ENCODE measurements around the gene EVX1.

The EVX1 gene

DNA sequence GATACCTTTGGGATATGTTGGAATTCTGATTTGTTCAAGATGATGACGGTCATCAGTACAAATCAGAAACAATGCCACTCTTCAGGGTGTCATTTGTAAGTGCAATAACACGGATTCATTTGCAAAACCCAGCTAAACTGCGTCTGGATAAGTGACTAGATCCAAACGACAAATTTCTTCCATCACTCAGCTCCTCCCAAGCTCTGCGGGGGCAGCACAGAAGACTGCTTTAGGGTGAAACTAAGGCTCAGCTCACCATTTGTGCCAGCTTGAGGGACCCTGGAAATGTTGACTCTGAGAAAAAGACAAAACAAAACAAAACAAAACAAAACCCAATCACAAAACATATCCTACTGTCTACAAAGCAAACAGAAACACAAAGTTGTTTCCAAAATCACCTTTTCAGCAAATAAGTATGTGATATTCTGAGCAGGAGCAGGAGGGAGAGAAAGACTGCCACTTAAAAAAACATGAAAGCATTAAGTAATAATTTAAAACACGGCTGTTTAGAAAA lies 8.0 kb downstream of the EVX1 start:
- no peak for DNase-seq

- DNase-seq: no peak
Measured at GRCh38 chr7:27251136-27251651, 8.6 kb downstream of the EVX1 start.

DNA sequence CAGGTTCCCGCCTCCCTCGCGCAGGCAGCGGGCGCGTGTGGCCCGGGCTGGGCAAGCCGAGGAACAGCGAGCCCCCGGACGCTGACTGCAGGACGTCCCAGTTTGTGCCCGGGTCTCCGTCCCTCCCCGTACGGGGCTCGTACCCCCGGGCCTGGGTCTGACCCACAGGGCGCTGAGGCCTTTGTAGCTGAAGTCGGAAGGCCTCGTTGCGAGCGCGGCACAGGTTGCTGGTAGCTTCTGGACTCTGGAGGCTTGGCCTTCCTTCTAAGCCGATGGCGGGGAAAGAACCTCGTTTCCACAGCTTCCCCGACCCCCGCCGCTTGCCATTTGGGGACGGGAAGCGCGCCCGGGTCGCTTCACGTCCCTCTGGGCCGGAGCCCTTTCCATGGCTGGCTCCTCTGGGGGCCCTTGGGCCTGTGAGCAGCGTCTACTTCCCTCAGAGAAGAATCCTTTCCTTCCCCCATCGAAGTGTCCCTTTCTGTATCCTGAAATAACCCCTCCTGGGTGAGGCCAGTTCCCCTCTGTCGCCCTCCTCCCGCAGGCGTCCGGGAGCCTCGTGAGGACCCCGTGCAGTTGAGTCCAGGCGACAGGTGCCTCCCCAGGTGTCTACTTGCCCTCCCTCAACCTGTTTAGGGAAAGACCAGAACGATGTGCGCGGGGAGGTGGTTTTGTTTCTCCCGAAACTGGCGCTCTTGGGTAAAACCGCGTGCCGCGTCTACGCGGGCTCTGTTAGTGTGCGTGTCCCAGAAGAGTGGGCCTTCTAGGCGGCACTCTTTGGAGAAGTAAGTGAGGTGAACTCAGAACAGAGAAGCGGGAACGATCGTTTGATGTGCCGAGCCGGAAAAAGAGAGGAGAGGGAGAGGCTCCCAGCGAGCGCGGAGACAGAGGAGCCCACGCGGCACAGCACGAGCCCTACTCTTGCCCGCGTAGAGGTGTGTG lies 9.3 kb downstream of the EVX1 start:
- DNase-seq: no peak

- no peak for DNase-seq
Measured at GRCh38 chr7:27254625-27255024, 12.0 kb downstream of the EVX1 start.

DNA sequence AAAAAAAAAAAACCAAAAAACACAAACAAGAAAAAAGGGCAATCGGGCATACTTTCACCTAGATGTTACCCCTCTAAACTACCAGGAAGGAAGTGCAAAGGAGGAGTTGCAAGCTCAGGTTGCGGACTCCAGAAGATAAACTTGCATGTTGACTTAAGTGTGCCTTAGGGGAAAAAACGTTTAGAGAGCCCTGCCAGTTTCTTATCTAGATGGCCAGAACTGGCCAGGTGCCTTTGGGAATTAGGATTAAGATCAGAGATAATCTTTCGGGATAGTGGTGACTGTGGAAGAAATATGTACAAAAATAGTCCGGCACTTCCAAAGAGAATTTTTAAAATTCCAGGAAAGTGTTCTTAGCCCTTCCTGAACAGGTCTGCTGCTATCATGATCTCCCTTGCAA lies 17.6 kb downstream of the EVX1 start:
- DNase-seq: no peak

DNA sequence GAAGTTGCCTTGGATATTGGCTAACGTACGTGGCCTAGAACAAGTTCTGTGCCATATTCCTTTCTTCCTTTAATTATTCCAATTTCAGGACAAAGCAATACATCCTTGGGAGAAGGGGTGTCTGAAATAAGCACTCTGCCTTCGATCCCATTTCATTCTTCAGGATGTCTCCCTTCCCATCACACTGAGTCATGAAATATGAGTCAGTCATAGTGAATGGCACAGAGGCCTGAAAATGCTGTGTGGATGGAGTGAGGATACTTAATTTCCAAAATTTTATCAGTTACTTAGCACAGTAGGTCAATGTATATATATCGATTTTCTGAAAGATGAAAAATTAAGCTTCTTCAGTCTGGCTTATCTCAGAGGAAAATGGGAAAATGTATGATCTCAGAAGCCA lies 19.5 kb downstream of the EVX1 start:
- DNase-seq: no peak

DNA sequence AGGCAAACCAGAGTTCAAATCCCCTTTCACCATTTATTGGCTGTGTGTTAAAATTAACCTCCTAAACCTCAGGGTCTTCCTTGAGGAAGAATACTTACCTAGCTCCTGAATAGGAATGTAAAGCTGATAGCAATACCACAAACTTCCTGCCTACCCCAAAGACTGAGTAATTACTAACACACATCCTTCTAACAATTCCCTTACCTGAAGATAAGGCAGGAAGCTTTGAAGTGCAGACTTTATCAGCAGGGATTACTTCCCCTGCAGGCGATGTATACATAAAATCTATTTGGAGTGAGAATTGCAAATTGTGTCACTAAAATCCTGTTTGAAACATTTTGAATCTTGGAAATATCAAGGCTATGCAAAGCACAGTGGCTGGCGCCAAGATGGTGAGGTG lies 21.2 kb downstream of the EVX1 start:
- no peak for DNase-seq

DNA sequence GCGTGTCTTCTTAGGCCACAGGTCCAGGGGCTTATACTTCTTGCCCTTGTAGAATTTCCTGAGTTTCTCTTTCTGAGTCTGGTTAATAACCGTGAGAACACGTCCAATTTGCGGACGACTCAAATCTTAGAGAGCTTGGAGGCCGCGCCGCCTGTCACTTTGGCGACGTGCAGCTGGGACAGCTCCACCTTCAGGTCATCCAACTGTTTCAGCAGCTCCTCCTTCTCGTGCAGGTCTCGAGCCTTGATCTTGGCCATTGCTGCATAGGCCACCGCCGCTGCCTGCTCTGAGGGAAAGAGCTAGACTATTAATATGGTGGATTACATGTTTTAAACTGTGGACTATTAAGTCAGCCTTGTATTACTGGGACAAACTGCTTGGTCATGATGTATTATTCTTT lies 26.9 kb downstream of the EVX1 start:
- no peak for DNase-seq

- DNase-seq: no peak
Measured at GRCh38 chr7:27271384-27271783, 28.8 kb downstream of the EVX1 start.

- no peak for DNase-seq
Measured at GRCh38 chr7:27277628-27278027, 35.0 kb downstream of the EVX1 start.

GRCh38 chr7:27283558-27283957 lies 41.0 kb downstream of the EVX1 start:
- no peak for DNase-seq

DNA sequence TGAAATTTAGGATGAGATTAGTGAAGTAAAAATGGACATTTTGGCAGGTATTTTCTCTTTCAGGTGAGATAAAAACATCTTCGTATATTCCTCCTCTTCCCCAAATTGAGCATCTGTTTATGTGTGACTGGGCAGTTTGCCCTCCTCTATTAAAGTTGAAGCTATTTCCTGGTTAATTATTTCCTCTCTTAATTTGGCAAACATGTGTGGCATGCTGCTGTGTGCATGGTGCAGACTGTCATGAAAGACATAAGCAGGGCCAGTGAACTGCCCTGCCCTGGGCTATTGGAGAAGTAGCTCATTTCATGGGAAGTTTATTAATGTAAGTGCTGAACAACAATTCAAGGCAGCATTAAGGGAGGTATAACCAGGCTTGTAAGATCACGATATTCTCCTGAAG lies 52.6 kb downstream of the EVX1 start:
- no peak for DNase-seq

DNA sequence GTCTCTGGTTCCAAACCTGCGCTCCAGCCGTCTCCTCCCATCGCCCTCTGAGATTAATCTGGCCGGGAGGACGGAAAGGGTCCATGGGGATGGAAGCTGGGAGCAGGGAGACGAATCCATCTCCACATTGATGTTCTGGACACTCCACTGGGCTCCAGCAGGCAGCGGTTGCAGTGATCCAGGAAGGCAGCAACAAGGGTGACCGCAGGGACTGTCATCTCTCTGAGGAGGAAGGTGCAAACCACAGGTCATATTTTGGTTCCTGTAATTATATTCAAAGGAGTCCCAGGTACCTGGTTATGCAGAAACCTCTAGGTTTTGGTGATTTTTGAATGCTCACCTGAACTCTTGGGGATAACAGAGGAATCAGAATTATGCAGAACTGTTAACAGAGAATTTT lies 54.8 kb downstream of the EVX1 start:
- DNase-seq: no peak
